K562 (cell line): Measurements from ENCODE around the gene LEPROT. TPM values are rescaled to one million over a fixed set of nuclear protein-coding genes. Genes with fewer than 3 reads are reported as not detected.

Experiments used
- CAMTA2 ChIP-seq: fragments of 250-450 bp; sonication (Bioruptor Pico); conservative IDR thresholded peaks from 2 replicates; pipeline ENCODE4 v1.5.1; 2022
- DLX4 ChIP-seq: fragments of 250-450 bp; sonication (Bioruptor Pico); IDR thresholded peaks from 2 replicates; pipeline ENCODE4 v1.6.1; 2021; ENCODE audit warnings: mild to moderate bottlenecking
- DPF2 ChIP-seq: fragments of 450-650 bp; IDR thresholded peaks from 2 replicates; pipeline ENCODE4 v1.6.1; 2016
- ELF4 ChIP-seq: fragments of 450-650 bp; formaldehyde crosslinking; IDR thresholded peaks from 2 replicates; pipeline ENCODE4 v1.4.0; 2022; ENCODE audit warnings: missing genetic modification characterization
- ETV5 ChIP-seq: sonication (generic); formaldehyde crosslinking; IDR thresholded peaks from 2 replicates; pipeline ENCODE4 v1.4.0; 2020; ENCODE audit warnings: low read depth, mild to moderate bottlenecking, missing genetic modification reagents
- FOXJ2 ChIP-seq: fragments of 200-800 bp; sonication (Bioruptor generic); IDR thresholded peaks from 2 replicates; pipeline ENCODE4 v1.6.1; 2016; ENCODE audit warnings: missing genetic modification characterization, missing compliant biosample characterization
- GABPB1 ChIP-seq: sonication (generic); formaldehyde crosslinking; IDR thresholded peaks from 2 replicates; pipeline ENCODE4 v1.8.0; 2022; ENCODE audit warnings: mild to moderate bottlenecking, missing genetic modification reagents
- HDAC3 ChIP-seq: fragments of 450-650 bp; IDR thresholded peaks from 2 replicates; pipeline ENCODE4 v1.6.1; 2018; ENCODE audit warnings: borderline replicate concordance, mild to moderate bottlenecking, moderate library complexity; ENCODE audit not compliant: partially characterized antibody
- IFI16 ChIP-seq: fragments of 250-450 bp; sonication (Bioruptor Pico); IDR thresholded peaks from 2 replicates; pipeline ENCODE4 v2.1.2; 2022; ENCODE audit warnings: mild to moderate bottlenecking, inconsistent platforms
- MAX ChIP-seq: sonication (generic); formaldehyde crosslinking; IDR thresholded peaks from 2 replicates; pipeline ENCODE4 v1.9.0; 2022; ENCODE audit warnings: mild to moderate bottlenecking, missing genetic modification reagents
- MAZ ChIP-seq, 2 experiments: fragments of 450-650 bp in 1 of 2; sonication (generic) in 1 of 2; formaldehyde crosslinking; IDR thresholded peaks in 1 of 2; conservative IDR thresholded peaks in 1 of 2; 2 replicates each; pipeline versions ENCODE4 v1.4.0 to v1.5.0; 2020; ENCODE audit warnings: mild to moderate bottlenecking in 1 of 2, missing genetic modification reagents in 1 of 2
- MYC ChIP-seq, 2 experiments: fragments of 250-450 bp in 1 of 2; sonication (Bioruptor Pico) in 1 of 2; IDR thresholded peaks; 2 replicates each; pipeline versions ENCODE4 v1.5.1 to v1.6.1; 2012 to 2021; ENCODE audit warnings: low read depth in 2 of 2, borderline replicate concordance in 1 of 2, improper control_type of control experiment in 1 of 2, low read length in 1 of 2, mild to moderate bottlenecking in 1 of 2, moderate library complexity in 1 of 2
- NEUROD1 ChIP-seq: fragments of 150-350 bp; IDR thresholded peaks from 2 replicates; pipeline ENCODE4 v1.6.1; 2014; ENCODE audit warnings: borderline replicate concordance, low read length, low read depth; ENCODE audit not compliant: partially characterized antibody
- NFE2 ChIP-seq: IDR thresholded peaks from 2 replicates; pipeline ENCODE4 v1.6.1; 2014; ENCODE audit warnings: antibody characterized with exemption, low read depth
- RBM25 ChIP-seq: fragments of 200-400 bp; formaldehyde crosslinking; IDR thresholded peaks from 2 replicates; pipeline ENCODE4 v1.6.1; 2018; ENCODE audit warnings: low read length, low read depth, moderate library complexity; ENCODE audit not compliant: severe bottlenecking
- TEAD2 ChIP-seq: fragments of 450-650 bp; IDR thresholded peaks from 2 replicates; pipeline ENCODE4 v1.6.1; 2016; ENCODE audit warnings: missing genetic modification characterization, control low read depth, missing compliant biosample characterization
- THAP12 ChIP-seq: fragments of 250-450 bp; sonication (Bioruptor Pico); IDR thresholded peaks from 2 replicates; pipeline ENCODE4 v1.9.0; 2021; ENCODE audit warnings: mild to moderate bottlenecking, inconsistent platforms
- USF1 ChIP-seq: sonication (generic); formaldehyde crosslinking; IDR thresholded peaks from 2 replicates; pipeline ENCODE4 v1.9.0; 2022; ENCODE audit warnings: mild to moderate bottlenecking, missing genetic modification reagents
- ZBTB9 ChIP-seq: fragments of 450-650 bp; formaldehyde crosslinking; IDR thresholded peaks from 2 replicates; pipeline ENCODE4 v1.4.0; 2020; ENCODE audit warnings: mild to moderate bottlenecking, moderate library complexity
- ZFPM2 ChIP-seq: fragments of 250-450 bp; sonication (Bioruptor Pico); IDR thresholded peaks from 2 replicates; pipeline ENCODE4 v1.5.1; 2022; ENCODE audit warnings: mild to moderate bottlenecking
- ZFX ChIP-seq: sonication (generic); formaldehyde crosslinking; IDR thresholded peaks from 2 replicates; pipeline ENCODE4 v1.8.0; 2022; ENCODE audit warnings: mild to moderate bottlenecking, missing genetic modification reagents, moderate library complexity
- polyA plus RNA-seq, 8 experiments: library from polyadenylated mRNA; depleted of rRNA in 4 of 8; stranded (reverse) in 5 of 8; unstranded in 3 of 8; fragments of >200 nt; fragmentation: Nextera tagmentation in 2 of 8; fragmentation: Illumina TruSeq in 1 of 8; extraction: Ambion mirVana in 2 of 8; extraction: Trizol in 1 of 8; gene quantifications; 2 replicates each; pipeline versions ENCODE4 v1.2.1 to v1.2.3, GENCODE V29; 2011 to 2014; ENCODE audit warnings: inconsistent platforms in 1 of 8, missing spikeins in 1 of 8
- total RNA-seq, 7 experiments: library from RNA; depleted of rRNA in 6 of 7; stranded (reverse); fragments of >200 nt in 6 of 7; fragmentation: Illumina TruSeq in 2 of 7; extraction: Trizol in 2 of 7; gene quantifications; 2 replicates each; pipeline versions ENCODE4 v1.2.1 to v1.2.3, GENCODE V29; 2011 to 2021; ENCODE audit warnings: low replicate concordance in 1 of 7

LEPROT gene
- total and polyA plus RNA-seq, 9 of the 15 experiments (the other 6 are each of a cell fraction or from before 2014, with no cell fraction given) = 28.1 to 97.5 (median 45.8) TPM

- no peak for TF ChIP-seq TEAD2 (tag)
- no peak; the same call in 1 of the 2 replicates for TF ChIP-seq IFI16
- TF ChIP-seq MAX = 0 out of 2 replicates have a peak, but pooled peaks have one; percentile 35
- peak; percentile 79; the same call in 1 of the 2 replicates for TF ChIP-seq ZBTB9
- TF ChIP-seq MYC (IDR thresholded peaks at IDR 0.05; ENCODE audit: low read depth, low read length) = no peak; the same call in 1 of the 2 replicates
- TF ChIP-seq MYC (CRISPR knock-in tag; IDR thresholded peaks at IDR 0.05; ENCODE audit: borderline replicate concordance, low read depth) = 0 out of 2 replicates have a peak, but pooled peaks have one; percentile 45
- 0 out of 2 replicates have a peak, but pooled peaks have one; percentile 6 for TF ChIP-seq THAP12
- TF ChIP-seq RBM25 = no peak
- no peak for TF ChIP-seq FOXJ2 (tag)
- no peak for TF ChIP-seq HDAC3
- TF ChIP-seq ZFX = 0 out of 2 replicates have a peak, but pooled peaks have one; percentile 46
- TF ChIP-seq NEUROD1 = peak; percentile 37
- TF ChIP-seq ETV5 = 0 out of 2 replicates have a peak, but pooled peaks have one; percentile 33
- no peak for TF ChIP-seq GABPB1 (CRISPR knock-in tag)
- TF ChIP-seq DPF2 = peak; percentile 64
- TF ChIP-seq ZFPM2 = 0 out of 2 replicates have a peak, but pooled peaks have one; percentile 10
- TF ChIP-seq NFE2 = no peak
- TF ChIP-seq ELF4 (CRISPR knock-in tag) = 0 out of 2 replicates have a peak, but pooled peaks have one; percentile 13
- no peak for TF ChIP-seq DLX4 (CRISPR knock-in tag)
- TF ChIP-seq USF1 (CRISPR knock-in tag) = peak; percentile 57; the same call in 1 of the 2 replicates
- TF ChIP-seq CAMTA2 (CRISPR knock-in tag) = 0 out of 2 replicates have a peak, but pooled peaks have one; percentile 46
- peak; percentile 51 to 64; a peak in 3 of 4 replicates for TF ChIP-seq MAZ (CRISPR knock-in tag; conservative IDR thresholded peaks at IDR 0.05 in 1 of 2, IDR thresholded peaks at IDR 0.05 in 1 of 2)
Measured at GRCh38 chr1:65419681-65420589, 533 bp upstream of the LEPROT start (continued).
